Heart left ventricle (tissue), 13 donors: ENCODE measurements around the gene CNTN4.

Source experiments
- CTCF ChIP-seq, 12 donors: fragments of 200-600 bp; sonication (generic) in 4 of 12; IDR thresholded peaks; one replicate each; pipeline versions ENCODE4 v1.5.0 to v1.8.0; 2018 to 2022; ENCODE audit warnings: antibody characterized with exemption in 12 of 12, mild to moderate bottlenecking in 5 of 12
- POLR2A ChIP-seq, 2 donors: fragments of 450-650 bp; IDR thresholded peaks; one replicate each; pipeline ENCODE4 v1.6.1; 2017; ENCODE audit warnings: antibody characterized with exemption in 2 of 2, mild to moderate bottlenecking in 2 of 2, moderate library complexity in 2 of 2
- donor health status: ischemic (EF 13 %, LVEDD 7.1; RV severe dilation, severe dysfunction).
- donor health status: DM: no; HTN: yes; CAD: no.
- donor health status: DM: no; HTN: no; CAD: no.
- donor health status: ischemic (EF 25% LVEDD 6.9; RV normal size, moderate dysfunction).
- donor health status: ischemic (EF 25% LVEDD 5.7; RV mildly dilated, moderate dysfunction).
- donor health status: ischemic (EF 35%, LVEDD 5.7; RV mildly dilated, moderate dysfunction).
- donor health status: nonischemic (EF 11% LVEDD 7.7; RV severe dilation, severe dysfunction).
- donor health status: DM: yes; HTN: yes; CAD: no.
- donor health status: PGD.
- donor health status: ischemic (EF 29% LVEDD 5.4; RV normal size, mild dysfunction).
- donor health status: nonischemic (EF 23%, LVEDD 6.1; RV moderate dilation, normal function).

GRCh38 chr3:2595486-2595885 lies 496.8 kb downstream of the CNTN4 start:
- no peak for TF ChIP-seq CTCF (IDR thresholded peaks at IDR 0.05)
- no peak for TF ChIP-seq POLR2A (IDR thresholded peaks at IDR 0.05)
